Fibroblast of skin of abdomen (primary cell): ENCODE data around the gene ACSS2.

Experiments
- DNase-seq: peaks from one replicate; pipeline ENCODE4 v3.0.0-alpha.2; 2013

The ACSS2 gene

GRCh38 chr20:34915749-34916455, 39.5 kb downstream of the ACSS2 start:
- DNase-seq: no peak

GRCh38 chr20:34916774-34917354, 40.5 kb downstream of the ACSS2 start:
- DNase-seq: no peak

GRCh38 chr20:34920055-34920454, 43.6 kb downstream of the ACSS2 start:
- no peak for DNase-seq

GRCh38 chr20:34921436-34921835, 45.0 kb downstream of the ACSS2 start:
- no peak for DNase-seq

GRCh38 chr20:34922654-34923381, 46.4 kb downstream of the ACSS2 start:
- DNase-seq: peak; percentile 78

GRCh38 chr20:34923414-34923813, 47.0 kb downstream of the ACSS2 start:
- DNase-seq: no peak

GRCh38 chr20:34925341-34925740, 48.9 kb downstream of the ACSS2 start:
- DNase-seq: no peak

GRCh38 chr20:34925981-34926380, 49.6 kb downstream of the ACSS2 start:
- DNase-seq: no peak

- DNase-seq: no peak
Observed at GRCh38 chr20:34926581-34926980, 50.2 kb downstream of the ACSS2 start.

- no peak for DNase-seq
Observed at GRCh38 chr20:34927736-34928135, 51.3 kb downstream of the ACSS2 start.

GRCh38 chr20:34928411-34928810, 52.0 kb downstream of the ACSS2 start:
- DNase-seq: no peak

- no peak for DNase-seq
Observed at GRCh38 chr20:34931771-34932170, 55.4 kb downstream of the ACSS2 start.

- no peak for DNase-seq
Observed at GRCh38 chr20:34938466-34939163, 62.2 kb downstream of the ACSS2 start.

- DNase-seq: no peak
Observed at GRCh38 chr20:34940081-34940481, 63.7 kb downstream of the ACSS2 start.

GRCh38 chr20:34941226-34941625, 64.8 kb downstream of the ACSS2 start:
- DNase-seq: no peak

GRCh38 chr20:34942301-34942700, 65.9 kb downstream of the ACSS2 start:
- no peak for DNase-seq

GRCh38 chr20:34943808-34944567, 67.6 kb downstream of the ACSS2 start:
- peak; percentile 29 for DNase-seq

GRCh38 chr20:34945315-34946077, 69.1 kb downstream of the ACSS2 start:
- no peak for DNase-seq

- no peak for DNase-seq
Observed at GRCh38 chr20:34946661-34947060, 70.2 kb downstream of the ACSS2 start.

- DNase-seq: no peak
Observed at GRCh38 chr20:34947336-34947735, 70.9 kb downstream of the ACSS2 start.

GRCh38 chr20:34948030-34948429, 71.6 kb downstream of the ACSS2 start:
- peak; percentile 82 for DNase-seq

- DNase-seq: no peak
Observed at GRCh38 chr20:34949120-34949519, 72.7 kb downstream of the ACSS2 start.
